HG02623 (cell line): ENCODE results near the gene MLN.
"Not testable (repeated sequence)": the region's sequence is repeated elsewhere in the genome, so short reads cannot be mapped to it uniquely, and the experiment has no call there.

ENCODE experiments used
- ATAC-seq: cut with Tn5 transposase; IDR thresholded peaks from one replicate; pipeline ENCODE4 v1.9.1; 2021; ENCODE audit warnings: moderate library complexity; ENCODE audit not compliant: unreplicated experiment

Gene MLN

DNA sequence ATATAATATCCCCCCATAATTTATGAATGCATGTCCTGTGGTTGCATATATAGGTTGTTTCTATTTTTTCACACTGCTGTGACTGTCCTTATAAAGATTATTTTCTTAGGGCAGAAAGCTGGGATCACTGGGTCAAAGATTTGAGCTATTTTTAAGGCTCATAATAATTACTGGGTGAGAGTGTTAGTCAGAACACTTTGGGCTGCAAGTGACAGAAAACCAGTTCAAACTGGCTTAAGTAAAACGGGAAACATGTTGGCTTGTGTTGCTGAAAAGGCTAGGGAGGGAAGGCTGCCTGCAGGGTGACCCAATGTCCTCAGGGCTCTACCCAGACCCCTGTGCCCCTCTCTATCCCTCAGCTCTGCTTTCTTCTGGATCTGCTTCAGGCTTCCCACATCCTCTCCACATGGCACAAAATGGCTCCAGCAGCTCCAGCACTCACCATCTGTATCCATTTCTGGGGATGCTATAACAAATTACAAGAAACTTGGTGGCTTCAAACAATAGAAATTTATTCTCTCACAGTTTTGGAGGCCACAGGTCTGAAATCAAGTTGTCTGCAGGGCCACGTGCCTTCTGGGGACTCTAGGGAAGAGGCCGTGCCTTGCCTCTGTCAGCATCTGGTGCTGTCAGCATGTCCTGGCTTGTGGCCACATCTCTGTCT, 33.1 kb upstream of the MLN start:
- ATAC-seq: no peak

DNA sequence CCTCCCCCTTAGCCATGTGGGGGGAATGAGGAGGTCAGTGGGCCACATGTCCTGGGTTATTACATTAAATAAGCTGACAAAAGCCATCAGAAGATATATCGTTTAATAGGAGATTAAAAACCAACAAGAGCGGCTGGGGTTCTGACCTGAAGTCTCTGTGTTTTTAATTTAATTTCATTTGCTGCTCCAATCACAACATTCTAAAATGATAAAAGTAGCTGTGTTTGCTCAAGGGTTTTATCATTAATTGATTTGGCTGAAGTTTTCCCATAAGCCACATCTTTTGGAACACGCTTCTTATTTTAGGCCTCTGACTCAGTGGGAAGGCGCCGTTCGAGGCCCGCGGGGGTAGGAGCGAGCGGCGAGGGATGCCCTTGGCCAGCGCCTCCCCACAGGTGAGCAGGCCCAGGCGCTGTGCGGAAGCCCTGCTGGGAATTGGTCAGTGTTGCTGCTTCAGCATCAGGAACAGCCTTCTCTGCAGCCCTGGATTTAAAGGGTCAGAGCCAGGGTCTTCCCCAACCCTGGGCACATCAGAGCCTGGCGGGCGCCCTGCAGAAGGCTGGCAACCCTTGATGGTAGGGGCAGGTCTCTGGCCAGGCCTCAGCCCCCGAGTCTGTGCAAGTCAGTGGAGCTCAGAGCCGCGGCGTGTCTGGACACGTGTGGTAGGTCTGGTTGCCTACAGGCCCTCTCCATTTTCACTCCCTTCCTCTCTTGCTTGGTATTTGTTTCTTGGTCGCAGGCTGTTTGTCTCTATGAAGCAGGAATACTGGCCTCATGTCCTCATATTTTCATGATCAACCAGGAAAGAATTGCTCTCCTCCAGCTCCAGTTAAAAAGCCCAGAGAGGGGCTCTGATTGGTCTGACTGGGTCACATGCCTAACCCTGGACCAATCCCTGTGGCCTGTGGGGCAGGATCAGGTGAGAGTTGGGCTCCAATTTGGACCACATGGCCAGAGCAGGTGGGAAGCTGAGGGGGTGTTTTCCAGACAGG, 30.9 kb upstream of the MLN start:
- ATAC-seq: no peak

DNA sequence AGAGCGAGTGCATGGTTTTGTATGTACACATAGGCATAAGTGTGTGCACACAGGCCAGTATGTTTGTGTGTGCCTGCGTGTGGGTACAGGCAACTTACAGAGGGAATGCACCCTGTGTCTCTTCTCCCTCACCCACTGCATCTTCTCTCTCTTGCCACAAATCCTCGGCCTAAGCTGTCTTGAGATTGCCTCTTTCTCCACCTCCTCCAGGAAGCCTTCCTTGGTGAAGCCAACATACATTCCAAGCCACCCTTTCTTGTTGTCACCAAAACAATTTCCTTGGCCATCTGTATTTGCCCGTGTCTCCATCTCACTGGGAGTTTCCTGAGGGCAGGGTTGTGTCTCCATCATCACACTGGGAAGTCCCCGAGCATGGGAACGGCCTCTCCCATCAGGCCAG, 29.8 kb upstream of the MLN start:
- ATAC-seq: no peak

DNA sequence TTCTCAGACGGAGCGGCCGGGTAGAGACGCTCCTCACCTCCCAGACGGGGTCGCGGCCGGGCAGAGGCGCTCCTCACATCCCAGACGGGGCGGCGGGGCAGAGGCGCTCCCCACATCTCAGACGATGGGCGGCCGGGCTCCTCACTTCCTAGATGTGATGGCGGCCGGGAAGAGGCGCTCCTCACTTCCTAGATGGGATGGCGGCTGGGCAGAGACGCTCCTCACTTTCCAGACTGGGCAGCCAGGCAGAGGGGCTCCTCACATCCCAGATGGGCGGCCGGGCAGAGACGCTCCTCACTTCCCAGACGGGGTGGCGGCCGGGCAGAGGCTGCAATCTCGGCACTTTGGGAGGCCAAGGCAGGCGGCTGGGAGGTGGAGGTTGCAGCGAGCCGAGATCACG, 29.0 kb upstream of the MLN start:
- not testable (repeated sequence) for ATAC-seq

DNA sequence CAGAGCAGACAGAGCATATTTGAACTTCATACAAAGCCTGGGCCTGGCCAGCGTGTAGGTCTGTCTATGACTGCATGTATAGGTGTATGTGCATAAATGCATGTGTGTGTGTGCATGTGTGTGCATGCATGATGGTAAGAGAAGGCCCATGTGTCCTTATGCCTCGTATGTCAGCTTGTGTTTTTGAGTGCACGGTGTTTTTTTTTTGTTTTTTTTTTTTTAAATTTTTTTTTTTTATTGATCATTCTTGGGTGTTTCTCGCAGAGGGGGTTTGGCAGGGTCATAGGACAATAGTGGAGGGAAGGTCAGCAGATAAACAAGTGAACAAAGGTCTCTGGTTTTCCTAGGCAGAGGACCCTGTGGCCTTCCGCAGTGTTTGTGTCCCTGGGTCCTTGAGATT, 27.9 kb upstream of the MLN start:
- ATAC-seq: not testable (repeated sequence)

DNA sequence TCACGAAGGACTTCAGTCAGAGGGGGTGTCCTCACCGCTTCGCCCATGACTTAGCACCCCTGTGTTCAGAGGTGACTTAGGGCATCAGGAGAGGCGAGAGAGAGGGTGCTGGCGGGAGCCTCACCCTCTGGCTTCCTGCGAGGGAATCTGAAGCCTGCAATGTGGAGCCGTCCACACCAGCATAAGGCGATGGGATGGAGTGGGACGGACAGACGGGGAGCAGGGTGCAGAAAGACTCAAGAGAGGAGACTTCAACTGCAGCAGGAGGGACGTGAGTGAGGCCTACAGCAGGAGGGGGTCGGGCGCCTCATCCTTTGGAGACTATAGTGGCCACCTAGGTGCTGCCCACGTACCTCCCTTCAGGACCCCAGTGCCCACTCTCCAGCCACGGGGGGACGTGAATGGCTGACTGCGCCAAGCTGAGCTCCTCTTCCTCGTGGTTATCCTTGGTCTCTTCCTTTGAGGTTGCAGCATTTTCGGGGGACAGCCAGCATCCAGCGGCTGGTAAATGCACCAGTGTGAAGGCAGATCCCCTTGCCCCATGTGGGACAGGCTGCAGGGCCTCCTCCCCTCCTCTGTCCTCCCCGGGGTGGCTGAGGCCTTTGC, 26.9 kb upstream of the MLN start:
- no peak for ATAC-seq

DNA sequence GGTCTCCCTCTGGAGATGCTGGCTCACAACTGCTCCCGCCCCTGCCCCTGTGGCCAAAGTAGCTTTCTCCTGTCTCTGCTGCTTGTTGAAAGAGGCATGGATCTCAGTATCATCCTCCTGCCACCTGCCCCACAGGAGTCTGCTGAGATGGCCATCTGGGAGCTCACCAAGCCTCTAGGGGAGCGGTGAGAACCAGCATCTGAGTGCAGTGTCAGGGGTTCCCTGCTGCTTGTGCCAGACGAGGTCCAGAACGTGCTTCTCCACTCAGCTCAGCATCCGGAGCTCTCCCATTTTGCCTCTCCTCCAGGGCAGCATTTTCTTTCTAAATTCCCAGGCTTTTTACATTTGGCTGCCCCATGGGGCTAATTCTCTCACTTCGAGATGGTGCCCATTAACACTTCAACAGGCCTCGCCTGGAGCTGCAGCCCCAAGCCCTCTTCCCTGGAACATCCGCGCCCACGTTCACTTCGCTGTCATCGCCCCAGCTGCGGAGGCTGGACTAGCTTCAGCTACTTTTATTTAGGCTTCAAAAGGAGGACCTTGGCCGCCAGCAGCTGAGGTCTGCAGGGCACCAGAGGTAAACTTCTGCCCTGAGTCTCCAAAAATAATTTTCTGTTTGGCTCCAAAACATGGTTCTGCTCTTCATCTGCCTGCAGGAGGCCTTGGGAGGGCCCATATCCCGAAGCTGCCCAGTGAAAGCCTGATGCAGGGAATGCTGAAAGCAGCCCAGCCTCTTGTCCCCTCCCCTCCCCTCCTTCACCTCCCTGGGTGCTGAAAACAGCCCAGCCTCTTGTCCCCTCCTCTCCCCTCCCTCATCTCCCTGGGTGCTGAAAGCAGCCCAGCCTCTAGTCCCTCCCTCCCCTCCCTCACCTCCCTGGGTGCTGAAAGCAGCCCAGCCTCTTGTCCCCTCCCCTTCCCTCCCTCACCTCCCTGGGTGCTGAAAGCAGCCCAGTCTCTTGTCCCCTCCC, 25.2 kb upstream of the MLN start:
- no peak for ATAC-seq

DNA sequence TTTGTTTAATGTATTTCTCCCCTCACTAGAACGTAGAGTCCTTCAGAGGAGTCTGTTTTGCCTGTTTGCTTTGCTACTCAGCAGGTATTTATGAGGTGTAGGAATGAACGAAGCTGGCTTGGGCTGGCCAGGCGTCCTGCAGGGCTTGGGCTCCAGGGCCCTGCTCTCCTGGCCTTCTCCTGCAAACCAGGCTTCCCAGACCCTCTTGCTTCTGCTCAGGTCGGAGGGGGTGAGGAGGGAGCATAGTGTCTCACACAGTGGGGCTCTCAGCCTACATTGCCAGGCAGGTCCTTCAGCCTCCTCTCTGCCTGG, 24.6 kb upstream of the MLN start:
- ATAC-seq: no peak

DNA sequence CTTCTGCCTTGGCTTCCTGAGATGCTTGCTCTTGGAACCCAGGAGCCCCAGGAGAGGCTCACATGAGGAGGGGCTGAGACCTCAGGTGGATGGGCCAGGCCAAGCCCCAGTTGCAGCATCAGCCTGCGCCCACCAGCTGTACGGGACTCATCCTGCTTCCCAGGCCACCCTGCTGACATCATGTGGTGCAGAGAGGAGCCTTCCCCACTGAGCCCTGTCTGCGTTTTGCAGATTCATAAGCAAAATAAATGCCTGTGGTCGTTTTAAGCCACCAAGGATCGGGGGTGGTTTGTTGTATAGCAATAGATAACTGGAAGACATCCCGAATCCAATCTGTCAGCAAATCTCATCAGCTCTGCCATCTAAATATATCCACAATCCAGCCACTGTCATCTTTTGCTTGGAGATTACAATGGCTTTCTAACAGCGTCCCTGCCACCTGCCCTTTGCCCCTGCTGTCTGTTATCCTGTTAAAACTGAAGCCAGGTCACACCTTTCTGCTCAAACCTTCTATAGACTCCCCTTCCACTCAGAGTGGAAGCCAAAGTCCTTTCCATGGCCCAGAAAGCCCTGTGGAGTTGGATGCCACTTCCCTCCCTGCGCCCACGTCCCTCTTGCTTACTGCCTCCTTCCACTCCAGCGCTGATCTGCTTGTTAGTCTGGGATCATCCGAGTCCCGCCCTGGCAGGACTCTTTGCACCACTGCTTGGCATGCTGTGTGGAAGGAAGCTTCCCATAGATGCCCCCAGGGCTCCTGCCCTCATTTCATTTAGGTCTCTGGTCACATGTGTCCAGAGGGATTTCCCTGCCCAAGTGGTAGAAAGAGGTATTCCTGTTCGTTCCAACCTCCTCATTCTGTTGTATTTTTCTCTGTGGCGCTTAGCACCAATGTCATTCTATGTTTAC, 24.0 kb upstream of the MLN start:
- no peak for ATAC-seq

DNA sequence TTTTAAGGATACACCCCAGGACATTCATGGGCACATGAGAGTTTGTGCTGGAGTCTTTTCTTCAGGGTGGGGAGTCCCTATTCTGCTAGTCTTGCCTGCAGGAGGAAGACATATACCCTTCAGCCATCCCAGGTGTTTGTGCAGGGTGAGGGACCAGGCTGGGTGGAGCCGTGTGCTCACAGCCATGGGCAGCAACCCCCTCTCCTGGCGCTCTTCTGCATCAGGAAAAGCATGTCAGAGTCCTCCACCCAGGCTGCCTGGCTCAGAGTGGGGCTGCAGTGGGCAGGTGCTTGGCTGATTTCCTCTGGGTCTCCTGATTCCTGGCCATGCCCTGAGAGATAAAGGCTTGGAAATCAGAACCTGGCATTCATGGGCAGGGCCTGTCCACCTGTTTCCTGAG, 22.7 kb upstream of the MLN start:
- ATAC-seq: no peak

DNA sequence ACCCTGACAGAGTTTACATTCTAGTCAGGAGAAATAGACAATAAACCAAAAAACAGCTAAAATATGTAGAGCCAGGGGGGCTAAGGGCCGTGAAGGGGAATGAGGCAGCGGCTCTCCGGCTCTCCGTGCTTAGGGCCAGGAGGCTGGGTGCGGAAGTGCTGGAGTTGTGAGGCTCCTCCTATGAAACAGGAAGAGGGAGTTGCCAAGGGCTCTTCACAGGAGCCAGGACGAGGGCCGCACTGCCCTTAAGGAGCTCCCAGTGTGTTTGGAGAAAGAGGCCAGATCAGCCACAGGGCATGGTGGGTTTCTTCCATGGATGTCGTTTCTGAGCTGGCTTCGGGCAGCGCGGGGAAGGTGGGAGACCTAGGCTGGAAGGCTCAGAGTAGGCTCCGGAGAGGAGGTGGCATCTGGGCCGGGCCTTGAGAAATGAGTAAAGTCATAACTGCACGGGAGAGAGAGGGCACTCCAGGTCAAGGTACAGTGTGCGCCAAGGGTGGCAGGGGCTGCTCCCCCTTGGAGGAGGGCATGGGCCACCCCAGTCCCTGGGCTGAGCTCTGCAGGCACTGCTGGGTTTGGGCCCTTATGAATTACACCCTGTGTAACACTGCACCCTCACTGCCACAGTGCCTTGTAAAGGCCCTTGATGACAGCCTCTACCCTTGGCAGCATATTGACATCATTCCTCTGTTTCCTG, 20.8 kb upstream of the MLN start:
- ATAC-seq: no peak

DNA sequence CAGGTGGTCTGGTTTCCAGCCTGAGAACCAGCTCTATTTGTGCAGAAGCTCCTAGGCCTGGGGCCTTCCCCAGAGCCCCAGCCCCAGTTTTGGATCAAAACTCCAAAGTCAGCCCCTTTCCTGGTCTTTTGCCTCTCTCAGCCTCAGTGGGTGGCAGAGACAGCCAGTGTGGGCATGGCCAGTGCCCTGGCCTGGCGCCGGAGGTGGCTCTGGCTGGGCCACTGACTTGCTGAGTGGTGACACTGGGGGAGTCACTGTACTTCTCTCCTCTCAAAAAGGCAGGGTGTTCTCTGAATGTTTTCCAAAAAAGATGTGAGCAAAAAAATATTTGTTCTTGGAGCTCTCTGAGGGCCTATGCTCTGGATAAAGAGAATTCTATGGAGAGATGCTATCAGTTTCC, 20.0 kb upstream of the MLN start:
- no peak for ATAC-seq

DNA sequence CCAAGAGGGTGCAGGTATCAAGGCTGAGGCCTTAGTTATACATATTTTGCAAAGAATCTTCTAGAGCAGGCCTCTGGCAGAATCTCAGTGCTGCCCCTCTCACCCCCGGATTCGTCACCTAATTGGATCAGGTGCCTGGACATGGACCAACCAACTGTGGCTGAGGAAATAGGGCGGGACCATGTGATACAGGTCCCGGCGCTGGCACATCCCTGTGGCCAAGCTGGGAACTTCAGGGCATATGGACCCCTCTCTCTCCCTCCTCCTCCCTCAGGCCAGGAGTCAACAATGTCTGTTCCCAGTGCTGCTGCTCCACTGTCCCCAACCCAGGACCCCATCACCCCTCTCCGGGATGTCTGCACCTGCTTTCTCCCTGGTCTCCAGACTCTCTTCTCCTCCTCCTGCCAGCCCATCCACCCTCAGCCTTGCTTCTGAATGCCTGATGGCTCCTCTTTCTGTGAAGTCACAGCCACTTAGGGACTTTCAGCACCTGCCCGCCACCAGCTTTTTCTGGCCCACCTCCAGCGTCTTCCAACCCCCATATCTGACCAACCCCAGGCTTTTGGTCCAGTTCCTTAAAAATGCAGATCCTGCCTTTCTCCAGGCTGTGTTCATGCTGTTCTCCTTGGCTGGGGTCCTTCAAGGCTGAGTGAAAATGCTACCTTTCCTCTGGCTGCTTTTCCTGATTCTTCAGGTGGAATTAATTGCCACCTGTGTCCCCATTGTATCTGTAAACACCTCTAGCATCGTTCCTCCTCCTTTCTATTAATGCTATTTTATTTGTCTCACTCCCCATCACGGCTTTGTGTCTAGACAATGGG, 19.0 kb upstream of the MLN start:
- ATAC-seq: no peak

DNA sequence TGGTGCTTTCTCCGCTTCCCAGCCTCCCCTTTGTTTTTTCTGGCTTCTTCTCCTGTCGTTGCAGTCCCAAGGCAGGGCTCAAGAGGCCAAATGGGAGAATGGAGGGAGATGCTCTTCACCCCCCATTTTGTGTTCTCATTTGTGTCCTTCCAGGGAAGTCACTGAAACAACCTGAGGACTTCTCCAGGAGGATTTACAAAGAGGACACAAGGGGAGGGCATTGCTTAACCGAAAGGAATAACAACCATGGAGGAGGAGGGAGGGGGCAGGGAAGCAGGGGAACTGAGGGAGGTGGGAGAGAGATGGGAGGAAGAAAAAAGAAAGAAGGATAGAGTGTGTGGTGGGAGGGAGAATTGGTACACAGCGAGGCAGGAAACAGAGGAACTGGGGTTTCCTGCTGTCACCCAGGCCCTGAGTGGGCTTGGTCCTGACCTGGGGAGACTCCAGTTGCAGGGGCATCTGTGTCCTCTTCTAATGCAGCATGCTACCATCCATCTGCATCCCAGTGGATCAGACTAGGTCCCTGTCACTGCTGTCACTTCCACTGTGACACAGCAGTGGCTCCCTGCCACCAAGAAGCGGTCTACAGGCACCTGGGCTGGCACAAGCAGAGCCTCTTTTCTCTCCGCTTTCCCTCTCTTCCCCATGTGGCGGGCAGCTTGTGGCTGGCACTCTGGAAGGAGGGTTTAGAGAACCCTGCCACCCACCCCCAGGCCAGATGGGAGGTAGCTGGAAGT, 17.1 kb upstream of the MLN start:
- no peak for ATAC-seq

DNA sequence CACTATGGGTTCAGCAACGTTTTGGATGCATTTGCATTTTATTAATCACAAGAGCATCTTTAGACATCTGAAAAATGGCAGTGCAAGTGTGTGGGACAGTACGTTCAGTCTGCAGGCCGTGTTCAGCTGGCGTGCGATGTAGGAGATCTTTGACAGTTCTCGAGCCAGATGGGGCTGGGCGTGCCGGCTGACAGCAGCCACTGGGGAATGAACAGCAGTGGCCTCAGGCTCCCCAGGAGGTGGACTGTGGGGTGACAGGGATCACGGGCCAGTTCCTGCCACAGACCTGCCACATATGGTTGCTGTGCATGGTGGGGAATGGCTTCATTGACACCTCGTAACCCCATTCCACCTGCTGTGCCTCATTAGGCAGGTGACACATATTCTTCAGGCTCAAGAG, 16.4 kb upstream of the MLN start:
- no peak for ATAC-seq

DNA sequence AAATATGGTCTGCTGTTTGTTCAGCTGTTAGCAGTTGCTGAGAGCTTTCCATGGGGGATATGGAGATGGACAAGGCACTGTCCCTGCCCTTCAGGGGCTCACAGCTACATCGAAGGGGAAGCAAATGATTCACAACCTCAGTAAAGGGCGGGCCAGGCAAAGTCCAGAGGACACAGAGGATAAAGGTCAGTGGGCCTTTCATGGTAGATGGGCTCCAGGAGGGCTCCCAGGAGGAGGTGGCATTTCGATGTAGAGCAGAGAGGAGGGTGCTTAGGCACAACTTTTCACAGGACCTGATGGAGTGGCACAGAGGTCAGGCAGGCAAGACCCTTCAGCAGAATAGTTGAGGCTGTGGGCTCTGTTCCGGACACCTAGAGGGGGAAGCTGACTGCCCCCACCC, 15.2 kb upstream of the MLN start:
- no peak for ATAC-seq

DNA sequence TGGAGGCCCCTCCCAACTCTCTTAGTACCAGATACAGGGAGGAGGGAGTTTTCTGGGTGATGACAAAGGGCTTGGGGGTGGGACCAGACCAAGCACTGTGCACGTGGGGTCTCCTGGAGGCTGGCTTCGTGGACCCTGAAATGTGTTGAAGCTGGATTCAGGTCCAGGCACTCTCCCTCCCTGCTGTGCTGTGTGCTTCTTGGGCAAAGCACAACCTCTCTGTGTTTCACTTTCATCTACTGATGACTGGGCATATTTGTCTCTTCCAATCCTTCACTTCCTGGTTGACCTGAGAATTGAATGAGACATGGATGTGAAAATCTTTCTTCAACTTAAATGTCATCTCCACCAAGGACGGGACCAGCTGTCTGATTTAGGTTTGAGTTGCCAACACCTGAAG, 14.5 kb upstream of the MLN start:
- ATAC-seq: no peak

DNA sequence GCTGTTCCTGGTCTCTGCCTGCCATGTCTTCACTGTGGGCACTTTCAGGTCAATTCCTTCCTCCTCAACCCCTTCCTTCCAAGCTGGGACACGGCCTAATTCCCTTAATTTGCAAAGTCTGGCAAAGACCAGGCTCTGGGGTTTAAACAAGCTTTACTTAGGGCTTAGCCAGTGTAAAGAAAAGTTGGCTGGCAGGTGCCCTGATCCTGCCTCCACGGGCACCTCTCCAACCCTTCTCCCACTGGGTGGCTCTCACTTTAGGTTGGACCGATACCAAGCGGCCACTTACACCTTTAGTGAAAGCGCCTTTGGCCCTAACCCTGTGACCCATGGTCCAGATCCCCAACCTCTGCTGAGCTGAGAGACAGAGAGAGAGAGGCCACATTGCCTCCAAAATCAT, 13.7 kb upstream of the MLN start:
- no peak for ATAC-seq
